Pancreas (tissue), 10 donors: ENCODE data around the gene SULT1A1. TPM values are rescaled to one million over a fixed set of nuclear protein-coding genes. Genes with fewer than 3 reads are reported as not detected.
"Not testable (repeated sequence)": the region's sequence is repeated elsewhere in the genome, so short reads cannot be mapped to it uniquely, and the experiment has no call there.

Experiments used
- ATAC-seq, 4 donors: fragments of 200-7000 bp; cut with Tn5 transposase; one replicate each; pipeline versions ENCODE4 v1.8.0 to v1.9.1; 2020; ENCODE audit warnings: mild to moderate bottlenecking in 4 of 4, moderate library complexity in 4 of 4
- DNase-seq, 6 donors: peaks; one replicate each; pipeline ENCODE4 v3.0.0-alpha.2; 2020
- FAIRE-seq: peaks from 2 replicates; lab custom pipeline; 2012; peaks lifted over from hg19 to GRCh38; lab: Jason Lieb, UNC
- H3K27ac ChIP-seq, 4 donors: fragments of 200-600 bp; sonication (generic); 1 replicate in 3 of 4; 2 replicates in 1 of 4; pipeline versions ENCODE4 v1.5.0 to v1.8.0; 2020
- H3K27me3 ChIP-seq, 4 donors: fragments of 200-600 bp; one replicate each; pipeline ENCODE4 v1.8.0; 2021
- H3K36me3 ChIP-seq, 3 donors: fragments of 200-600 bp; sonication (generic) in 1 of 3; one replicate each; pipeline versions ENCODE4 v1.5.0 to v1.8.0; 2020 to 2021
- H3K4me1 ChIP-seq, 3 donors: fragments of 200-600 bp; one replicate each; pipeline ENCODE4 v1.8.0; 2021
- H3K4me3 ChIP-seq, 4 donors: fragments of 200-600 bp; sonication (generic) in 2 of 4; one replicate each; pipeline versions ENCODE4 v1.5.0 to v1.8.0; 2020 to 2021
- H3K9me3 ChIP-seq, 4 donors: fragments of 200-600 bp; one replicate each; pipeline ENCODE4 v1.8.0; 2021
- WGBS, 2 donors: extraction: QIAGEN DNeasy Blood & Tissue Kit; methylation state at CpG; one replicate each; pipeline ENCODE4 v1.1.7; 2013; 5-methylcytosine and 5-hydroxymethylcytosine counted together
- intact Hi-C, 3 donors: fragments of 100-400 bp; cut with DNase I; formaldehyde crosslinking; loops; one replicate each; pipeline versions ENCODE4 v1.11.1 to v1.14.2; 2022
- polyA plus RNA-seq, 2 donors: library from polyadenylated mRNA; stranded (reverse); fragments of 200-250 nt; gene quantifications; one replicate each; pipeline ENCODE4 v1.2.3, GENCODE V29; 2013
- total RNA-seq, 6 donors: library from RNA; stranded (reverse); fragmentation: NEBNext Ultra II Directional in 4 of 6; extraction: Animal tissue kit (Norgen Biotek cat#: 25700) in 4 of 6; gene quantifications; one replicate each; pipeline versions ENCODE4 v1.2.1 to v1.2.4, GENCODE V29; 2021 to 2023
- TF ChIP-seq, protein P1 (sequence below), 4 donors: fragments of 200-600 bp; sonication (generic) in 3 of 4; IDR thresholded peaks; one replicate each; pipeline versions ENCODE4 v1.5.0 to v1.8.0; 2021; ENCODE audit warnings: antibody characterized with exemption in 4 of 4
- donor health status: healthy with polysubstance abuse.
- donor health status: DM: no; HTN: no; CAD: no; lungs with moderate emphysema.
- donor health status: DM: no; HTN: no; CAD: no.
- donor health status: control.
- donor health status: control.
- donor health status: Bipolar disorder and iron deficiency.
- donor health status: DM: yes; HTN: yes; CAD: no.
- donor health status: DM: no; HTN: no; CAD: no.
- donor health status: DM: no; HTN: no; CAD: no.
- donor health status: DM: yes; HTN: yes; CAD: no.

SULT1A1 gene
- total and polyA plus RNA-seq, 8 donors = 5.7 to 46.7 (median 12.2) TPM

- H3K36me3 ChIP-seq, DNase-seq, H3K9me3 ChIP-seq, FAIRE-seq, H3K4me1 ChIP-seq, H3K27me3 ChIP-seq, intact Hi-C loops, H3K27ac ChIP-seq, H3K4me3 ChIP-seq: not testable (repeated sequence)
- WGBS, 2 donors = no CpG with 5 or more reads among the region's 17 CpGs
- peak in 2 of 4 donors; percentile 32 to 43 for ATAC-seq
Observed at GRCh38 chr16:28599377-28600285, 10.2 kb downstream of the SULT1A1 start.

DNA sequence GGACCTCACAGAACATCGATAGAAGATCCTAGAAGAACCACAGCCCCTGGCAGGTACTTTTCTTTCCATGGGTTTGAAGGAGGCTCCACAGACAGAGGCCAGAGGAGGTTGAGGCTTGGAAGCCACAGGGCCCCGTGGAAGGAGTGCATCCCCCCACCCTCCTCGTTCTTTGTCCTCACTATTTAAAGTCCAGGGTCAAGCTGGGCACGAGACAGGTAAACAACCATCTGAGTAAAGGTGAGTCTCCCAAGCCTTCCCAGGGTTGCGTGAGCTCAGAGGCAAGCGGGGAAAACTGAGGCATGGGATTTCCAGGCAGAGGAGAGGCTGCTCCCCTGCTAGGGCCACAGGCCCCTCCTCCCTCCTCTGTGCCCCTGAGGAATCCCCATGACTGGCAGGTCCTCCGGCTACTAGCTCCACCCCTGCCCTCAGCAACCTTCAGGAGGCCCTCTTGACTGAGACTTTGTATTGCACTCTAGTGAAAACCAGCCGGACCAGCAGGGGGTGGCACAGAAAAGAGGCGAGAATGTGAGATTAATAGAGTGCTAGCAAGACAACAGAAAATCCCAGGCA, 12.1 kb downstream of the SULT1A1 start:
- FAIRE-seq = no peak

GRCh38 chr16:28596840-28597691, 12.8 kb downstream of the SULT1A1 start, which contains the start of gene SULT1A2:
TSS of gene SULT1A2 (minus strand) at chr16:28597050. CDS start at chr16:28595930, 1,120 bp downstream.
- Histone ChIP-seq H3K36me3 (no peaks in the 10 kb centered on the region), H3K27ac (peak within 1 kb of the TSS; percentile 12 to 77 (median 67)), H3K9me3 (no peaks in the 10 kb centered on the region), H3K4me1 (peaks cover 0 to 8% (median 6%) of the 10 kb centered on the region in 3 donors), H3K4me3 (no peak within 1 kb of the TSS), H3K27me3 (no peaks in the 10 kb centered on the region)
- WGBS, 2 donors = 12 to 16% methylated on average over 11 of the region's 11 CpGs
- TF ChIP-seq, protein P1, sequence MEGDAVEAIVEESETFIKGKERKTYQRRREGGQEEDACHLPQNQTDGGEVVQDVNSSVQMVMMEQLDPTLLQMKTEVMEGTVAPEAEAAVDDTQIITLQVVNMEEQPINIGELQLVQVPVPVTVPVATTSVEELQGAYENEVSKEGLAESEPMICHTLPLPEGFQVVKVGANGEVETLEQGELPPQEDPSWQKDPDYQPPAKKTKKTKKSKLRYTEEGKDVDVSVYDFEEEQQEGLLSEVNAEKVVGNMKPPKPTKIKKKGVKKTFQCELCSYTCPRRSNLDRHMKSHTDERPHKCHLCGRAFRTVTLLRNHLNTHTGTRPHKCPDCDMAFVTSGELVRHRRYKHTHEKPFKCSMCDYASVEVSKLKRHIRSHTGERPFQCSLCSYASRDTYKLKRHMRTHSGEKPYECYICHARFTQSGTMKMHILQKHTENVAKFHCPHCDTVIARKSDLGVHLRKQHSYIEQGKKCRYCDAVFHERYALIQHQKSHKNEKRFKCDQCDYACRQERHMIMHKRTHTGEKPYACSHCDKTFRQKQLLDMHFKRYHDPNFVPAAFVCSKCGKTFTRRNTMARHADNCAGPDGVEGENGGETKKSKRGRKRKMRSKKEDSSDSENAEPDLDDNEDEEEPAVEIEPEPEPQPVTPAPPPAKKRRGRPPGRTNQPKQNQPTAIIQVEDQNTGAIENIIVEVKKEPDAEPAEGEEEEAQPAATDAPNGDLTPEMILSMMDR (IDR thresholded peaks at IDR 0.05) = no peak
- FAIRE-seq (no peak), DNase-seq (peak; percentile 55 to 87 (median 71)), ATAC-seq (peak; percentile 79 to 84 (median 83))
- intact Hi-C loops = no loop called here

More for the DNA sequence above, 12.1 kb downstream of the SULT1A1 start:
- intact Hi-C loops = no loop called here
- Histone ChIP-seq H3K4me3 (no peak overlapping the region), H3K9me3 (no peaks in the 10 kb centered on the region), H3K4me1 (peaks cover 0 to 8% (median 6%) of the 10 kb centered on the region in 3 donors), H3K27me3 (no peaks in the 10 kb centered on the region), H3K36me3 (no peaks in the 10 kb centered on the region), H3K27ac (peak overlapping the region in 2 of 4 donors; percentile 73 to 77)
- no peak for ATAC-seq
- DNase-seq = peak in 1 of 6 donors; percentile 34
- WGBS, 2 donors = 55 to 58% methylated on average over 9 of the region's 9 CpGs
- TF ChIP-seq, protein P1 (IDR thresholded peaks at IDR 0.05) = no peak

GRCh38 chr16:28596115-28596630, 13.7 kb downstream of the SULT1A1 start:
- no peaks in the 10 kb centered on the region for H3K27me3 ChIP-seq

GRCh38 chr16:28595451-28595850, 14.4 kb downstream of the SULT1A1 start:
- H3K27me3 ChIP-seq, H3K36me3 ChIP-seq, H3K27ac ChIP-seq, FAIRE-seq, intact Hi-C loops, H3K4me3 ChIP-seq, H3K9me3 ChIP-seq, ATAC-seq, H3K4me1 ChIP-seq: not testable (repeated sequence)
- peak in 1 of 6 donors; percentile 33 for DNase-seq
- WGBS, 2 donors = 95 to 97% methylated on average over 5 to 6 of the region's 6 CpGs

More at GRCh38 chr16:28596115-28596630, 13.7 kb downstream of the SULT1A1 start:
- peaks cover 0 to 8% (median 6%) of the 10 kb centered on the region in 3 donors for H3K4me1 ChIP-seq
- DNase-seq (peak; percentile 70 to 86 (median 78)), FAIRE-seq (no peak), ATAC-seq (peak; percentile 33 to 83 (median 70))
- WGBS, 2 donors = 37 to 56% methylated on average over 8 of the region's 8 CpGs
- no peaks in the 10 kb centered on the region for H3K9me3 ChIP-seq
- no peaks in the 10 kb centered on the region for H3K36me3 ChIP-seq
- peak overlapping the region; percentile 12 to 77 (median 67) for H3K27ac ChIP-seq
- intact Hi-C loops = no loop called here
- TF ChIP-seq, protein P1 (IDR thresholded peaks at IDR 0.05) = no peak
- no peak overlapping the region for H3K4me3 ChIP-seq
